ENCODE results near the gene UBE2E1.

The UBE2E1 gene

GRCh38 chr3:23805633-23806533 is at the start of gene UBE2E1:
TSS of gene UBE2E1 (plus strand) at chr3:23805955. CDS start at chr3:23807270, 1,315 bp downstream.
- DNase-seq = peak; percentile 87

GRCh38 chr3:23756206-23756840 is 49.4 kb upstream of the UBE2E1 start:
- DNase-seq = no peak

- DNase-seq = no peak
Observed at GRCh38 chr3:23758253-23758838, 47.4 kb upstream of the UBE2E1 start.

GRCh38 chr3:23760325-23760724 is 45.4 kb upstream of the UBE2E1 start:
- DNase-seq = no peak

- DNase-seq = no peak
Observed at GRCh38 chr3:23760871-23761373, 44.8 kb upstream of the UBE2E1 start.

GRCh38 chr3:23761440-23761896 is 44.3 kb upstream of the UBE2E1 start:
- DNase-seq = peak; percentile 37

GRCh38 chr3:23762214-23762613 is 43.5 kb upstream of the UBE2E1 start:
- DNase-seq = no peak

- no peak for DNase-seq
Observed at GRCh38 chr3:23762759-23763477, 42.8 kb upstream of the UBE2E1 start.

GRCh38 chr3:23764407-23764806 is 41.3 kb upstream of the UBE2E1 start:
- DNase-seq = no peak

GRCh38 chr3:23767546-23767945 is 38.2 kb upstream of the UBE2E1 start:
- DNase-seq = no peak

- DNase-seq = no peak
Observed at GRCh38 chr3:23775254-23775909, 30.4 kb upstream of the UBE2E1 start.

GRCh38 chr3:23776352-23776891 is 29.3 kb upstream of the UBE2E1 start:
- no peak for DNase-seq

- DNase-seq = no peak
Observed at GRCh38 chr3:23778446-23778845, 27.3 kb upstream of the UBE2E1 start.

- no peak for DNase-seq
Observed at GRCh38 chr3:23779841-23780240, 25.9 kb upstream of the UBE2E1 start.

- DNase-seq = no peak
Observed at GRCh38 chr3:23781051-23781450, 24.7 kb upstream of the UBE2E1 start.

GRCh38 chr3:23781871-23782270 is 23.9 kb upstream of the UBE2E1 start:
- DNase-seq = no peak

- no peak for DNase-seq
Observed at GRCh38 chr3:23785097-23785645, 20.6 kb upstream of the UBE2E1 start.

GRCh38 chr3:23785882-23786281 is 19.9 kb upstream of the UBE2E1 start:
- no peak for DNase-seq

GRCh38 chr3:23791678-23792077 is 14.1 kb upstream of the UBE2E1 start:
- no peak for DNase-seq

GRCh38 chr3:23793528-23794134 is 12.1 kb upstream of the UBE2E1 start:
- DNase-seq = no peak

- no peak for DNase-seq
Observed at GRCh38 chr3:23795096-23795495, 10.7 kb upstream of the UBE2E1 start.
